Gastrocnemius medialis (tissue), 4 donors: Measurements from ENCODE around the gene CHMP6. TPM values are rescaled to one million over a fixed set of nuclear protein-coding genes. Genes with fewer than 3 reads are reported as not detected.

ENCODE experiments used
- ATAC-seq, 2 donors: fragments of 150-250 bp; one replicate each; pipeline ENCODE4 v1.9.1; 2016
- DNase-seq, 2 donors: peaks; one replicate each; pipeline ENCODE4 v3.0.0-alpha.2; 2019
- H3K27ac ChIP-seq, 4 donors: fragments of 200-600 bp; sonication (generic); 1 replicate in 1 of 4; 2 replicates in 3 of 4; pipeline ENCODE4 v1.5.1; 2016 to 2018; ENCODE audit warnings: mild to moderate bottlenecking in 2 of 4, moderate library complexity in 1 of 4
- H3K27me3 ChIP-seq, 3 donors: fragments of 200-600 bp; sonication (generic) in 2 of 3; 1 replicate in 1 of 3; 2 replicates in 2 of 3; pipeline versions ENCODE4 v1.5.1 to v1.6.0; 2016 to 2019; ENCODE audit warnings: mild to moderate bottlenecking in 1 of 3, moderate library complexity in 1 of 3
- H3K36me3 ChIP-seq, 2 donors: fragments of 200-600 bp; sonication (generic) in 1 of 2; one replicate each; pipeline ENCODE4 v1.5.1; 2017 to 2018
- H3K4me1 ChIP-seq, 2 donors: fragments of 200-600 bp; sonication (generic) in 1 of 2; one replicate each; pipeline ENCODE4 v1.5.1; 2016 to 2017; ENCODE audit warnings: mild to moderate bottlenecking in 2 of 2
- H3K4me3 ChIP-seq, 4 donors: fragments of 200-600 bp; sonication (generic) in 3 of 4; 1 replicate in 1 of 4; 2 replicates in 3 of 4; pipeline ENCODE4 v1.5.1; 2016 to 2019; ENCODE audit warnings: mild to moderate bottlenecking in 2 of 4
- H3K9me3 ChIP-seq, 3 donors: fragments of 200-600 bp; sonication (generic) in 2 of 3; 1 replicate in 1 of 3; 2 replicates in 2 of 3; pipeline ENCODE4 v1.5.1; 2016 to 2019
- POLR2A ChIP-seq, 2 donors: fragments of 450-650 bp; IDR thresholded peaks; one replicate each; pipeline ENCODE4 v1.6.1; 2017; ENCODE audit warnings: antibody characterized with exemption in 2 of 2, mild to moderate bottlenecking in 2 of 2, moderate library complexity in 2 of 2
- in situ Hi-C, 4 donors: fragments of 200-750 bp; cut with MboI; loops; one replicate each; pipeline versions ENCODE4 v1.15.0 to v1.8.0; 2017; ENCODE audit warnings: low sequenced_read_pairs in 4 of 4
- intact Hi-C: fragments of 100-400 bp; cut with DNase I; formaldehyde crosslinking; loops from one replicate; pipeline ENCODE4 v1.15.1; 2023; ENCODE audit warnings: low total_unique reads
- total RNA-seq, 4 donors: library from RNA; depleted of rRNA; stranded (reverse); fragments of >200 nt; gene quantifications; one replicate each; pipeline versions ENCODE4 v1.1.0 to v1.2.3, GENCODE V29; 2016
- TF ChIP-seq, protein P1 (sequence below), 5 experiments: fragments of 450-650 bp in 3 of 5; fragments of 200-600 bp in 2 of 5; sonication (generic) in 2 of 5; IDR thresholded peaks in 4 of 5; conservative IDR thresholded peaks in 1 of 5; 1 replicate in 4 of 5; 2 replicates in 1 of 5; pipeline ENCODE4 v1.5.1; 2016 to 2019; ENCODE audit warnings: antibody characterized with exemption in 5 of 5, mild to moderate bottlenecking in 3 of 5, moderate library complexity in 3 of 5

CHMP6 gene
- total RNA-seq, 4 donors from 2014 or later: 29.8 to 33.3 (median 33.0) TPM

DNA sequence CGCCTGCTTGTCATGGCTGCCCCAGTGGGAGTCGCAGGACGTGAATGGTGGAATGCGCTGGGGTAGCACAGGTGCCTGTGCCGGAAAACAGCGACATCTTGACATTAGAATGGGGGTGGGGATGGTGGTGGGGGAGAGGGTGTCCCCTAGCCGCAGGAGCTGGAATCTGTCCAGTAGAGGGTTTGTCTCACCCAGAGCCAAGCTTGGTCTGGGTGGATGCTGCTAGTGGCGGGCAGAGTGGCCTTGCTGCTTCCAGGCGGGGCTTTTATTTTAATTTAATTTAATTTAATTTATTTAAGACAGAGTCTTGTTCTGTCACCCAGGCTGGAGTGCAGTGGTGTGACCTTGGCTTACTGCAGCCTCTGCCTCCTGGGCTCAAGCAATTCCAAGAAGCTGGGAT, 51.0 kb downstream of the CHMP6 start:
- DNase-seq (no peak), ATAC-seq (no peak)
- peaks cover 0 to 2% (median 0%) of the 10 kb centered on the region in 3 donors for H3K27me3 ChIP-seq
- in situ Hi-C loops (no loop called here), intact Hi-C loops (no loop called here)
- H3K4me1 ChIP-seq: peaks cover 31 to 59% of the 10 kb centered on the region in 2 donors
- no peaks in the 10 kb centered on the region for H3K36me3 ChIP-seq
- TF ChIP-seq POLR2A (IDR thresholded peaks at IDR 0.05): no peak
- TF ChIP-seq, protein P1, sequence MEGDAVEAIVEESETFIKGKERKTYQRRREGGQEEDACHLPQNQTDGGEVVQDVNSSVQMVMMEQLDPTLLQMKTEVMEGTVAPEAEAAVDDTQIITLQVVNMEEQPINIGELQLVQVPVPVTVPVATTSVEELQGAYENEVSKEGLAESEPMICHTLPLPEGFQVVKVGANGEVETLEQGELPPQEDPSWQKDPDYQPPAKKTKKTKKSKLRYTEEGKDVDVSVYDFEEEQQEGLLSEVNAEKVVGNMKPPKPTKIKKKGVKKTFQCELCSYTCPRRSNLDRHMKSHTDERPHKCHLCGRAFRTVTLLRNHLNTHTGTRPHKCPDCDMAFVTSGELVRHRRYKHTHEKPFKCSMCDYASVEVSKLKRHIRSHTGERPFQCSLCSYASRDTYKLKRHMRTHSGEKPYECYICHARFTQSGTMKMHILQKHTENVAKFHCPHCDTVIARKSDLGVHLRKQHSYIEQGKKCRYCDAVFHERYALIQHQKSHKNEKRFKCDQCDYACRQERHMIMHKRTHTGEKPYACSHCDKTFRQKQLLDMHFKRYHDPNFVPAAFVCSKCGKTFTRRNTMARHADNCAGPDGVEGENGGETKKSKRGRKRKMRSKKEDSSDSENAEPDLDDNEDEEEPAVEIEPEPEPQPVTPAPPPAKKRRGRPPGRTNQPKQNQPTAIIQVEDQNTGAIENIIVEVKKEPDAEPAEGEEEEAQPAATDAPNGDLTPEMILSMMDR (IDR thresholded peaks at IDR 0.05 in 4 of 5, conservative IDR thresholded peaks at IDR 0.05 in 1 of 5): no peak
- no peaks in the 10 kb centered on the region for H3K9me3 ChIP-seq
- H3K27ac ChIP-seq: peak overlapping the region in 2 of 4 donors; percentile 71 to 74
- no peak overlapping the region for H3K4me3 ChIP-seq

DNA sequence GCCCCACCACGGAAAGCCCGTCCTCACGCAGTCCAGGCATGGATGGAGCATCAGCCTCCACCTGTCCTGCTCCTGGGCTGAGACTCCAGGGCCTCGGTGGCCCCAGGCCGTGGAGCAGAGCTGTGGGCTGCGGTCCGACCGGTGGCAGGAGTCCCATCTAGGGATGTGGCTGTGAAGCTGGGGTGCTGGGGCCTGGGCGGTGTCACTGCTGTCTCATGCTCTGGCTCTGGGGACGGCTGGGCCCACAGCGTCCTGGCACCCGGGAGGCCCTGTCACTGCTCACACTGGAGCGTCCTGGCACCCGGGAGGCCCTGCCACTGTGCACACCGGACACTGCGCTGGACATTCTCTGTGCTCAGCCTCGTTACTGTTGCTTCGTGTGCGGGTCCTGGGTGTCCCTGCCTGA, 51.7 kb downstream of the CHMP6 start:
- in situ Hi-C loops: no loop called here
- no peak overlapping the region for H3K4me3 ChIP-seq
- intact Hi-C loops: no loop called here
- TF ChIP-seq, protein P1 (IDR thresholded peaks at IDR 0.05 in 4 of 5, conservative IDR thresholded peaks at IDR 0.05 in 1 of 5): no peak
- no peak for TF ChIP-seq POLR2A (IDR thresholded peaks at IDR 0.05)
- H3K9me3 ChIP-seq: no peaks in the 10 kb centered on the region
- peaks cover 0 to 2% (median 0%) of the 10 kb centered on the region in 3 donors for H3K27me3 ChIP-seq
- H3K4me1 ChIP-seq: peaks cover 24 to 53% of the 10 kb centered on the region in 2 donors
- H3K27ac ChIP-seq: peak overlapping the region; percentile 69 to 78 (median 72)
- DNase-seq (no peak), ATAC-seq (no peak)
- no peaks in the 10 kb centered on the region for H3K36me3 ChIP-seq

DNA sequence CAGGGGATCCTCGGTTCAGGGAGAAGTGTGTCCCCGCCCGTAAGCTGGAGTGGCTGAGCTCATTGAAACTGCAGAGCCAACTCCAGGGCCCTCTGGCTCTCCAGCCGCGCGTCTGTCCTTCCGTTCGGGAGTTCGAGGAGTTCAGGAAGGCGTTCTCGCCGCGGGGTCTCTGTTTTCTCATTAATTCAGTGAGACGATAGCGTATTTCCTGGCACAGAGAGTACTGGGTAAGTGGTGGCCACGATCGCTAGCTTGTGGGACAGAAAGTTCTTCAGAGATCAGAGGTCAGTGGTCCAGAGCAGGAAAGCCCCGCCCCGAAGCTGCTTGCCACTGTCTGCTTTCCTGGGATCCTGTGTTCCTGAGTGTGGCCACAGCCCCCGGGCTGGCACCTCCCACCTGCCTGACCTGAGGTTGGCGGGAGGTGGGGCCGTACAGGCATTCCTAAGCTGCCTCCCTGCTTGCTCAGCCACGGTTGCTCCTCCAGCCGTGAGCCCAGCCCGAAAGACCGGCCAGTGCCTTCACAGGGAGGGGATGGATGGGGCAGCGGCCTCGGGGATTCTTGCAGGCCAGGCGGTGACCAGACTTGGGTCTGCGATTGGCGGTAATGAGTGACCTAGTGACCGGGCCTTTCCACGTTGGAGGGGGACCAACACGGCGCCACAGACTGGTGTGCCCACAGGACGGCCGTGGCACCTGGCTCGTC, 52.2 kb downstream of the CHMP6 start:
- peak in 1 of 2 donors; percentile 16 for ATAC-seq
- Histone ChIP-seq H3K4me3 (peak overlapping the region in 2 of 4 donors; percentile 10 to 38), H3K36me3 (no peaks in the 10 kb centered on the region)

DNA sequence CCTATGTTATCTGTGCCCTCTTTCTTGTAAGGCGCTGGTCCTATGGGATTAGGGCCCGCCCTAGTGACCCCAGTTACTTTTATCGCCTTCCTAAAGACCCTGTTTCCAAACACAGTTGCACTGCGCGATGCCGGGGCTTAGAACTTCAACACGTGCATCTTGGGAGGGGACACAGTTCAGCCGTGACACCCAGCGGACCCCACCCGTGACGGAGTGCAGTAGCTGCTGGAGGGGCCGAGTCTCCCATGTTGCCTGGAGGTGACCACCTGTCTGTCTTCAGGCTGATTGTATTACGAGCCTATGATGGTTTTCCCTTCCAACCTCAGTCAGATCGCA, 52.8 kb downstream of the CHMP6 start:
- TF ChIP-seq, protein P1 (IDR thresholded peaks at IDR 0.05 in 4 of 5, conservative IDR thresholded peaks at IDR 0.05 in 1 of 5): no peak
- no peak for TF ChIP-seq POLR2A (IDR thresholded peaks at IDR 0.05)
- in situ Hi-C loops: no loop called here
- Histone ChIP-seq H3K27me3 (peaks cover 0 to 2% (median 0%) of the 10 kb centered on the region in 3 donors), H3K36me3 (no peaks in the 10 kb centered on the region), H3K4me3 (peak overlapping the region in 2 of 4 donors; percentile 10 to 38), H3K27ac (peak overlapping the region; percentile 61 to 78 (median 72)), H3K4me1 (peaks cover 21 to 43% of the 10 kb centered on the region in 2 donors), H3K9me3 (no peaks in the 10 kb centered on the region)
- intact Hi-C loops: no loop called here
- no peak for ATAC-seq
- DNase-seq: no peak

More for the DNA sequence above, 52.2 kb downstream of the CHMP6 start:
- DNase-seq: no peak
- H3K27ac ChIP-seq: peak overlapping the region; percentile 69 to 78 (median 72)
- peaks cover 21 to 48% of the 10 kb centered on the region in 2 donors for H3K4me1 ChIP-seq
- H3K27me3 ChIP-seq: peaks cover 0 to 2% (median 0%) of the 10 kb centered on the region in 3 donors
- H3K9me3 ChIP-seq: no peaks in the 10 kb centered on the region
- in situ Hi-C loops (no loop called here), intact Hi-C loops (no loop called here)
- peak in 1 of 2 donors; percentile 3 for TF ChIP-seq POLR2A (IDR thresholded peaks at IDR 0.05)
- TF ChIP-seq, protein P1 (IDR thresholded peaks at IDR 0.05 in 4 of 5, conservative IDR thresholded peaks at IDR 0.05 in 1 of 5): no peak
